ENCODE measurements around the gene AMFR.

AMFR gene

DNA sequence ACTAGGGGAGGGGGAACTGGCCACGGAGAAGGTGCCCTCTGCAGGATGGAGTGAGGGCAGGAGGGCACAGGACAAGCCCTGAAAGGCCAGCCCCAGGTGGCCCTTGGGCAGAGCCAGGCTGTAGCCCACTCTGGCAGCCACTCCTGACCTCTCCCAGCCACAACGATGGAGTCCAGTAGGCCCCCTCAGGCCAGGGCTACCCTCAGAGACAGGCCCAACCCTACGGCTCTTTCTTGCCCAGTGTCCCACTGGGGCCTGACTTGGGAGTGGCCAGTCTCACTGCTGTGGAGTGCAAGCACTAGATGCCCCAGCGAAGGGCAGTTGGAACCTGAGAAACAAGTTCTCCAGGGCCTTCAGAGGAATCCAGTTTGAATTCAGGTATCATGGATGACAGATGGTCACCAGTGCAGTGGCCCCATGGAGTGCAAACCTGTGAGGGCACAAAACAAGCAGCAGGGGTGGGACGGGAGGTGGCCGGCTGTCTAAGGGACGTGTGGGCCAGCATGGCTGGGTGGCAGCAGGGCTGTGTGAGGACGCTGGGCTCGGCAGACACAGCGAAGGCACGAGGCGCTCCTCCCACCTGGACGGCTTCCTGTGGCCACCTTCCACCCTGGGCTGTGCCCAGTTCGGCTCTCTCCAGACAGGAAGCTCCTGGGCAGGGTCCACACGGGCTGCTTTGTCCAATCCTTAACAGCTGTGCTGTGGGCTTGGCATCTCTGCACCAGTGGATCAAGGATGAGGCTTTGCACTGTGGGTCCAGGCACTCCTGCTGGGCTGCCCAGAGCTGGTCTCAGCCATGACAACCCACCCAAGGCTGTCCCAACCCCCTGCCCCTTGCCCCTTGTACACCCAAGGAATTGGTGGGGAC lies 72.1 kb downstream of the AMFR start:
- Histone ChIP-seq H3K36me3 (ENCODE audit: control insufficient read depth, insufficient read depth, low read length) (no peaks in the 10 kb centered on the region), H3K9ac (ENCODE audit: low read length) (no peak overlapping the region), H3K9me3 (ENCODE audit: control insufficient read depth, insufficient read depth, low read depth, low read length) (no peaks in the 10 kb centered on the region), H3K27ac (ENCODE audit: low read depth, low read length) (no peak overlapping the region), H3K27me3 (ENCODE audit: control insufficient read depth, insufficient read depth, low read length) (no peaks in the 10 kb centered on the region), H3K4me3 (ENCODE audit: low read depth, low read length) (no peak overlapping the region), H3K4me1 (ENCODE audit: control insufficient read depth, insufficient read depth, low read length) (peaks cover 24% of the 10 kb centered on the region)

DNA sequence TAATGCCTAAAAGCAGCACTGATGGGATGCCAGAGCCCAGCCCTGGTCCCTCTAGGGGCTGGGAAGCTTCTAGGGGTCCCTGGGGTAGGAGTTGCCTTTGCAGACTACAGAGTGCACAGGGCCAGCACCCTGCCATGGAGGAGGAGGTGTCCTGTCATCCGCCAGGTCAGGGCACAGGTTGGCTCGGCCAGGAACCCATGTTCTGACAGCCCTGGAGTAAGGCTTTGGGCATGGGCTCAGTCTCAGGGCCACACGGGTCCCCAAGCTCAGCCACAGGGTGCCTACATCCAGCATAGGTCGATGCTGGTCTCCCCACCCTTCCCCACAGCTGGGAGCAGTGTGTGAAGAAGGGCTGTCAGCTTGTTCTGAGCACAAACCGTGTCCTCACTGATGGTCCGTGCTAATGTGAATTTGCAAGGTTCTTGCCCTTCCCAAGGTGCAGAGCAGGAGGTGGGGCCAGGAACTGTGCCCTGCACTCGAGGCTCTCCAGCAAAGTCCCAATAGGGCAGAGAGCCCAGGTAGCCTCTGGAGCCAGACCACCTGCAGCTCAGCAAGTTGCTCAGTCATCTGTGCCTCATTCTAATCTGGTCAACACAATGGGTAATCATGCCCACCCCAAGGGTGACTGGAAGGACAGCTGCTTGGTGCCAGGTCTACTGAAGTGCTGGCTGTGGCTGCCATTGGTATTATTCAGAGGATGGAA lies 72.8 kb downstream of the AMFR start:
- Histone ChIP-seq H3K9me3 (ENCODE audit: control insufficient read depth, insufficient read depth, low read depth, low read length) (no peaks in the 10 kb centered on the region), H3K36me3 (ENCODE audit: control insufficient read depth, insufficient read depth, low read length) (no peaks in the 10 kb centered on the region), H3K27me3 (ENCODE audit: control insufficient read depth, insufficient read depth, low read length) (no peaks in the 10 kb centered on the region), H3K9ac (ENCODE audit: low read length) (no peak overlapping the region), H3K4me1 (ENCODE audit: control insufficient read depth, insufficient read depth, low read length) (peaks cover 18% of the 10 kb centered on the region), H3K4me3 (ENCODE audit: low read depth, low read length) (no peak overlapping the region), H3K27ac (ENCODE audit: low read depth, low read length) (no peak overlapping the region)

DNA sequence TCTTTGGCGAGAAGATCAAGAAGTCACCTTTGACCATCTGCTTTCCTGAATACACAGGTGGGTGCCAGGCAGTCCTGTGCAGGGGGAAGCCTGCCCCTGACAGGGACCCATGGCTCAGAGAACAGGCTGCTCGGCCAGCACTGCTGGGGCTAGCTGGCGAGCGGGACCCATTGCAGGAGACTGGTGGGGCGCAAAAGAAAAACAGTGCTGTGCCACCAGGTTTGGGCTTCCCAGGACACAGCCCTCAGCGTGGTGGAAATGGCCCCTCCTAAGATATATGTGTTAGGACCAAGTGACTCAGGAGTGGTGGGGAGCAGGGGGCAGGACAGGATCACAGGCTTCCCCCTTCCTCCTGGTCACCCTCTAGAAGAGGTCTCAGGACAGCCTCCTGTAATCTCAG lies 73.9 kb downstream of the AMFR start:
- H3K36me3 ChIP-seq (ENCODE audit: control insufficient read depth, insufficient read depth, low read length) = no peaks in the 10 kb centered on the region
- H3K9ac ChIP-seq (ENCODE audit: low read length) = no peak overlapping the region
- no peak overlapping the region for H3K27ac ChIP-seq (ENCODE audit: low read depth, low read length)
- no peaks in the 10 kb centered on the region for H3K9me3 ChIP-seq (ENCODE audit: control insufficient read depth, insufficient read depth, low read depth, low read length)
- H3K27me3 ChIP-seq (ENCODE audit: control insufficient read depth, insufficient read depth, low read length) = no peaks in the 10 kb centered on the region
- H3K4me3 ChIP-seq (ENCODE audit: low read depth, low read length) = no peak overlapping the region
- peaks cover 11% of the 10 kb centered on the region for H3K4me1 ChIP-seq (ENCODE audit: control insufficient read depth, insufficient read depth, low read length)

DNA sequence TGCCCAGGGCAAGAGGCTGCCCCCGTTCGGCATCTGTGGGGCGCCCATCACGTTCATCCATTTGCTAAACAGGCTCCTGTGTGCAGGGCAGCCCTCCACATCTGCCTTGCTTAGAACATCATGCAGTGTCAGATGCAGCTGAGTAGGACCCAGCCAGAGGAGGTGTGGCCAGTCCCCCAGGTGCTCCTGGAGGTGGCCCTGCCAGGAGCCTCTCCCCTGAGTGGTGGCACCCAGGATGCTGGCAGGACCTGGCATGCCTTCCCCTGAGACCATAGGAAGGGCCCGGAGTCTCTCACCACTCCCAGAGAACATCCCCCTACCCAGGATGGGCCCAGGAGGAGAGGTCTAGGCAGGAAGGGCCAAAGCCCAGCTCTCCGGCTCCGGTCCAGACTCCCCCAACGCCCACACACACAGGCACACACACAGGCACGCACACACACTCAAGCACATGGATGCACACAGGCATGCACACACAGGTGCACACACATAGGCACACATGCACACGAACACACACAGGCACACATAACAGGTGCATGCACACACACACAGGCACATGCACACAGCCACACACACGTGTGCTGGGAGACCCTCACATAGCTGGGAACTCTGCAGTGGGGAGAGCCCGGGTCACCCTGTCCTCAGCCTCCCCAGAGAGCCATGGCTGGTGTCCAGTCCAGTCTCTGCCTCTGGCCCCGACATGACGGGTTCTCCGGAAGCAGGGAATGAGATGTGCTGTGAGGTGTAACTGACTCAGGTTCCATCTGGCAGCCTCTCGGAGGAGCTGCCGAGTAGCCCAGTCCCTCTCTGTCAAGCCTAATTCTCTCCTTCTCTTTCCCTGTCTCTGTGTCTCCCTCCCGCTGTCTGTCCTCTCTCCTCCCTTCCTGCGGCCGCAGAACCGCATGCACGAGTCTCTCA lies 74.6 kb downstream of the AMFR start:
- Histone ChIP-seq H3K4me1 (ENCODE audit: control insufficient read depth, insufficient read depth, low read length) (peaks cover 6% of the 10 kb centered on the region; the same call in 1 of the 2 replicates), H3K9me3 (ENCODE audit: control insufficient read depth, insufficient read depth, low read depth, low read length) (no peaks in the 10 kb centered on the region), H3K9ac (ENCODE audit: low read length) (no peak overlapping the region), H3K4me3 (ENCODE audit: low read depth, low read length) (no peak overlapping the region), H3K27ac (ENCODE audit: low read depth, low read length) (no peak overlapping the region), H3K36me3 (ENCODE audit: control insufficient read depth, insufficient read depth, low read length) (no peaks in the 10 kb centered on the region), H3K27me3 (ENCODE audit: control insufficient read depth, insufficient read depth, low read length) (no peaks in the 10 kb centered on the region)

DNA sequence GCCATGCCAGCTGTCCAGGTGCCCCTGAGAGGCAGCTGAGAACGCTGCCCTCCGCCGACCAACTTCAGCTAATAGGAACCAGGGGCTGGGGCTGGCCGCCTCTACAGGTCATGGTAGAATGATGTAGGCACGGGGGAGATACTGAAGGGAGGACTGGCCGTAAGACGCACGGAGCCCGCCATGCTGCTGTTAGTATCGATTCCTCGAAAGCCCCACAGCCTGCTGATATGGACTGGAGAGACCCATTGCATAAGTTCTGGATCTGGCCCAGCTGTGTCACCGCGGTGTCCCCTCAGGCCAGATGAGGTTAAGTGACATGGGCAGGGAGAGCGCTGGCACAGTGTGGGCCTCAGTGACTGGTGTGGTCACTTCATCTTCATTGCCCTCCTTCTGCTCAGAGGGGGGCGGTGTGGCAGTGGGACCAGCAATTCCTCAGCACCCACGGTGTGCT lies 75.6 kb downstream of the AMFR start:
- no peaks in the 10 kb centered on the region for H3K9me3 ChIP-seq (ENCODE audit: control insufficient read depth, insufficient read depth, low read depth, low read length)
- H3K27ac ChIP-seq (ENCODE audit: low read depth, low read length) = no peak overlapping the region
- H3K4me3 ChIP-seq (ENCODE audit: low read depth, low read length) = no peak overlapping the region
- no peaks in the 10 kb centered on the region for H3K27me3 ChIP-seq (ENCODE audit: control insufficient read depth, insufficient read depth, low read length)
- H3K36me3 ChIP-seq (ENCODE audit: control insufficient read depth, insufficient read depth, low read length) = no peaks in the 10 kb centered on the region
- H3K9ac ChIP-seq (ENCODE audit: low read length) = no peak overlapping the region
- peaks cover 5% of the 10 kb centered on the region; the same call in 1 of the 2 replicates for H3K4me1 ChIP-seq (ENCODE audit: control insufficient read depth, insufficient read depth, low read length)

DNA sequence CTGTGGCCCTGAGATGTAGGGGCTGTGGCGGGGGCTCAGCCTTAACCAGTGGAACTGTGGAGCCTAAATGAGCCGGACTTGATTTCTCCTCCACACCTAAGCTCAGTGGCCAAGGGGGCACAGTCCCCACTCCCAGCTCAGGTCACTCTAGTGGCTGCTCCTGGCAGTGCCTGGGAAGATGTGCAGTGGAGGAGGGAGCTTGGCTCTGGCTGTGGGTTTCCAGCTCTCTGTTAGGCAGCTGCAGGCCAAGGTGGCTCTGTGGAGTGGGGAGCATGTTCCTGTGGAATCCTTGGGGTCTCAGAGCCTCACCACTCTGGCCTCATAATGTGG lies 76.3 kb downstream of the AMFR start:
- Histone ChIP-seq H3K27me3 (ENCODE audit: control insufficient read depth, insufficient read depth, low read length) (no peaks in the 10 kb centered on the region), H3K36me3 (ENCODE audit: control insufficient read depth, insufficient read depth, low read length) (no peaks in the 10 kb centered on the region), H3K4me1 (ENCODE audit: control insufficient read depth, insufficient read depth, low read length) (peaks cover 7% of the 10 kb centered on the region; the same call in 1 of the 2 replicates), H3K27ac (ENCODE audit: low read depth, low read length) (no peak overlapping the region), H3K4me3 (ENCODE audit: low read depth, low read length) (no peak overlapping the region), H3K9ac (ENCODE audit: low read length) (no peak overlapping the region), H3K9me3 (ENCODE audit: control insufficient read depth, insufficient read depth, low read depth, low read length) (no peaks in the 10 kb centered on the region)

DNA sequence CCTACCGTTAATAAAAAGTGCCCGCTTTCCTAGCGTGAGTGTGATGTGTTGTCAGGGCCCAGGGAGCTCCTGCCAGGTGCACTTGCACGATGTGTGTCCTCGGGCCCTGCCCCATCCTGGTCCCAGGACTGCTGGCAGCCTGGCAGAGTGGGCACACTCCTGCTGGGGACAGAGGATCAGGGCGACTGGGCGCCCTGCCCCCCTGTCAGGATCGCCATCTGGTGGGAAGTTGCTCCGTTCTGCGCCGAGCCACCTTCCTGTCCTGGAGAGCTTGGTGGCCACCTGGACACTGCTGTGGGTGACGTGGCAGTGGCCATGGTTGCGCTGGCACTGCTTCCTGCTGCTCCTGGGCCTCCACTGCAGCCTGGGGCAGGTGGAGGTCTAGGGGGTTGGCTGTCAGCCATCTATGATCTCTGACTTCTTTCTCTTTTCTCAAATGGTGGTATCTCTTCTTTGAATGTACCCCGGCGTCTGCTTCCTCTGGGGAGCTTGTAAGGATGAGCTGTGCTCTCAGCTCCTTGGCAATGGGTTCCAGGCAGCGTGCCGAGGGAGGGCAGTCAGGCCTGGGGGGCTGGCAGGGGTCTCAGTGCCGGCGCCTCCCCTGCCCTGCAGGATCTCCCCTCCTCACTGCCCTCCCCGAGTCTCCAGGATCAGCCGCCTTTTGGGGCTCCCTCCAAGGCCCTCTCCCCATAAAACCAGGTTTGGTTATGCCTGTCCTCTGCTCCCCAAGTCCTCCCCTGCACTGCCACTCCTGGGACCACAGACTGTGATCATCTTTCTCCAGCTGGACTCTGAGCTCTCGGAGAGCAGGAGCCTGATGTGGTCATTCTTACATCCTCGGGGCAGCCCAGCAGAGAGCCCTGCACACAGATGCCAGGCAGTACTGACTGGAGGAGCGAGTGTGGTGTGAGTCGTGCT lies 76.9 kb downstream of the AMFR start:
- H3K9me3 ChIP-seq (ENCODE audit: control insufficient read depth, insufficient read depth, low read depth, low read length) = no peaks in the 10 kb centered on the region
- no peaks in the 10 kb centered on the region for H3K27me3 ChIP-seq (ENCODE audit: control insufficient read depth, insufficient read depth, low read length)
- H3K9ac ChIP-seq (ENCODE audit: low read length) = no peak overlapping the region
- no peak overlapping the region for H3K4me3 ChIP-seq (ENCODE audit: low read depth, low read length)
- no peak overlapping the region for H3K27ac ChIP-seq (ENCODE audit: low read depth, low read length)
- no peaks in the 10 kb centered on the region for H3K36me3 ChIP-seq (ENCODE audit: control insufficient read depth, insufficient read depth, low read length)
- peaks cover 7% of the 10 kb centered on the region; the same call in 1 of the 2 replicates for H3K4me1 ChIP-seq (ENCODE audit: control insufficient read depth, insufficient read depth, low read length)

DNA sequence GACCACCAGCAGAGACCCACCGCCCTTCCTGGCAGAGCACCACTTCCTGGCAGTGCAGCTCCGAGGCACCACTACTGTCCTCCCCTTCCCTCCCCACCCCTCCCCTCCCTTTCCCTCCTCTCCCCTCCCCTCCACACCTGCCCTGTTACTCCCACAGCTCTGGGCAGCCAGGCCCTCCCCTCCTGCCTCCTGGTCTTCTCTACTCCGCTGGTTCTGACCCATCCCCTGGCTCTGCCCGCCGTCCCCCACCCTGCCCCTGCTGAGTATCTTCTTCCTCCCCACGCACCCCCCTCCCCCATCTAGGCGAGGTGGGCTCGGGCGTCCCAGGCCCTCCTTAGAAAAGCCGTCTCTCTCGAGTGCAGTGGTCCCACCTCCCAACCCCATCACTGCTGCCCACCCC lies 77.7 kb downstream of the AMFR start:
- H3K9ac ChIP-seq (ENCODE audit: low read length) = no peak overlapping the region
- H3K36me3 ChIP-seq (ENCODE audit: control insufficient read depth, insufficient read depth, low read length) = no peaks in the 10 kb centered on the region
- H3K9me3 ChIP-seq (ENCODE audit: control insufficient read depth, insufficient read depth, low read depth, low read length) = no peaks in the 10 kb centered on the region
- peaks cover 7% of the 10 kb centered on the region; the same call in 1 of the 2 replicates for H3K4me1 ChIP-seq (ENCODE audit: control insufficient read depth, insufficient read depth, low read length)
- no peak overlapping the region for H3K27ac ChIP-seq (ENCODE audit: low read depth, low read length)
- no peaks in the 10 kb centered on the region for H3K27me3 ChIP-seq (ENCODE audit: control insufficient read depth, insufficient read depth, low read length)
- H3K4me3 ChIP-seq (ENCODE audit: low read depth, low read length) = no peak overlapping the region

DNA sequence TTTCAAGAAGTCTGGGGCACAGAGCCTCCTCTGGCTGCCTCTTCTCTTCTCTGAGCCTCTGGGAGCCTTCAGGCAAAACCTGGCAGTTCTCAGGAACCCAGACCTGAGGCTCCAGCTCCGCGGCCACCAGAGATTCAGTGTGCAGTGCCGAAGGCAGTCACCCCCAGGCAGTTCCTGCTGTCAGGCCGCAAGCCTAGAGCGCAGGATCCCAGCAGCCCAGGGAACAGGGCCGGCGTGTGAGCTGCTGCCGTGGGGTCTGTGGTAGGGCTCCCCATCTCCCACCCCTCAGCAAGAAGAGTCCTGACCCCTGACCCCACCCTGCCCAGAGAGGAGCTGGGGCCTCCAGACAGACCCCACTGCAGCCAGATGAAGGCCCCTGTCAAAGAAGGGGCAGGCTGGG lies 78.2 kb downstream of the AMFR start:
- Histone ChIP-seq H3K4me1 (ENCODE audit: control insufficient read depth, insufficient read depth, low read length) (peaks cover 7% of the 10 kb centered on the region; the same call in 1 of the 2 replicates), H3K27ac (ENCODE audit: low read depth, low read length) (no peak overlapping the region), H3K36me3 (ENCODE audit: control insufficient read depth, insufficient read depth, low read length) (no peaks in the 10 kb centered on the region), H3K9me3 (ENCODE audit: control insufficient read depth, insufficient read depth, low read depth, low read length) (no peaks in the 10 kb centered on the region), H3K27me3 (ENCODE audit: control insufficient read depth, insufficient read depth, low read length) (no peaks in the 10 kb centered on the region), H3K4me3 (ENCODE audit: low read depth, low read length) (no peak overlapping the region), H3K9ac (ENCODE audit: low read length) (no peak overlapping the region)
